HepG2 (cell line): ENCODE results near the gene BCCIP. TPM values are rescaled to one million over a fixed set of nuclear protein-coding genes. Genes with fewer than 3 reads are reported as not detected.

Experiments used
- CBX2 ChIP-seq, 2 experiments: fragments of 200-600 bp in 1 of 2; sonication (generic); formaldehyde crosslinking in 1 of 2; IDR thresholded peaks; 2 replicates each; pipeline versions ENCODE4 v1.7.0 to v1.8.1; 2018 to 2022; ENCODE audit warnings: low read depth in 2 of 2, low read length in 1 of 2, mild to moderate bottlenecking in 1 of 2, missing genetic modification reagents in 1 of 2
- CCDC6 ChIP-seq: sonication (generic); formaldehyde crosslinking; IDR thresholded peaks from 2 replicates; pipeline ENCODE4 v1.8.1; 2022; ENCODE audit warnings: mild to moderate bottlenecking, missing genetic modification reagents, moderate library complexity
- MED13 ChIP-seq: sonication (generic); formaldehyde crosslinking; IDR thresholded peaks from 2 replicates; pipeline ENCODE4 v1.5.0; 2020; ENCODE audit warnings: missing genetic modification reagents
- MYC ChIP-seq: sonication (generic); formaldehyde crosslinking; IDR thresholded peaks from 2 replicates; pipeline ENCODE4 v1.9.0; 2021; ENCODE audit warnings: missing genetic modification reagents, borderline replicate concordance
- NFKB2 ChIP-seq: sonication (generic); formaldehyde crosslinking; IDR thresholded peaks from 2 replicates; pipeline ENCODE4 v1.4.0; 2020; ENCODE audit warnings: missing genetic modification reagents, borderline replicate concordance
- NONO ChIP-seq, 2 experiments: fragments of 450-650 bp in 1 of 2; sonication (generic) in 1 of 2; formaldehyde crosslinking in 1 of 2; IDR thresholded peaks in 1 of 2; conservative IDR thresholded peaks in 1 of 2; 2 replicates each; pipeline versions ENCODE4 v1.6.1 to v1.8.0; 2017 to 2022; ENCODE audit warnings: mild to moderate bottlenecking in 1 of 2, missing genetic modification reagents in 1 of 2, moderate library complexity in 1 of 2
- POLR2AphosphoS5 ChIP-seq: IDR thresholded peaks from 2 replicates; pipeline ENCODE4 v1.6.1; 2012; ENCODE audit warnings: low read depth, low read length
- RCOR2 ChIP-seq: IDR thresholded peaks from 2 replicates; pipeline ENCODE4 v1.6.1; 2016; ENCODE audit warnings: missing biosample characterization, missing genetic modification reagents
- SP140L ChIP-seq: sonication (generic); formaldehyde crosslinking; IDR thresholded peaks from 2 replicates; pipeline ENCODE4 v1.4.0; 2020; ENCODE audit warnings: missing genetic modification reagents, borderline replicate concordance
- TFE3 ChIP-seq: IDR thresholded peaks from 2 replicates; pipeline ENCODE4 v1.6.1; 2016
- ZNF275 ChIP-seq: sonication (generic); formaldehyde crosslinking; IDR thresholded peaks from 2 replicates; pipeline ENCODE4 v1.8.0; 2022; ENCODE audit warnings: missing genetic modification reagents, mild to moderate bottlenecking, inconsistent platforms, borderline replicate concordance
- ZNF546 ChIP-seq: sonication (generic); formaldehyde crosslinking; conservative IDR thresholded peaks from 2 replicates; pipeline ENCODE4 v1.8.1; 2023; ENCODE audit warnings: mild to moderate bottlenecking, missing genetic modification reagents
- ZNF691 ChIP-seq: sonication (generic); formaldehyde crosslinking; IDR thresholded peaks from 2 replicates; pipeline ENCODE4 v1.4.0; 2020; ENCODE audit warnings: missing genetic modification reagents, low read depth, mild to moderate bottlenecking, borderline replicate concordance
- ZNF83 ChIP-seq: sonication (generic); formaldehyde crosslinking; IDR thresholded peaks from 2 replicates; pipeline ENCODE4 v1.4.0; 2020; ENCODE audit warnings: missing genetic modification reagents, mild to moderate bottlenecking, borderline replicate concordance
- polyA plus RNA-seq, 8 experiments: library from polyadenylated mRNA; depleted of rRNA in 3 of 8; stranded (reverse) in 7 of 8; unstranded in 1 of 8; fragments of >200 nt; fragmentation: Illumina TruSeq in 4 of 8; extraction: Trizol in 4 of 8; gene quantifications; 2 replicates each; pipeline versions ENCODE4 v1.2.1 to v1.2.3, GENCODE V29; 2011 to 2016; ENCODE audit warnings: low read depth in 4 of 8, missing spikeins in 1 of 8, mixed read lengths in 1 of 8; ENCODE audit not compliant: insufficient read depth in 1 of 8
- total RNA-seq, 5 experiments: library from RNA; depleted of rRNA; stranded (reverse); fragments of >200 nt; fragmentation: Illumina TruSeq; extraction: Trizol; gene quantifications; 2 replicates each; pipeline ENCODE4 v1.2.3, GENCODE V29; 2016; ENCODE audit warnings: low read depth in 1 of 5
- TF ChIP-seq, protein P1 (sequence below): sonication (generic); formaldehyde crosslinking; IDR thresholded peaks from 2 replicates; pipeline ENCODE4 v1.5.0; 2020; ENCODE audit warnings: mild to moderate bottlenecking, low read depth, missing genetic modification reagents, borderline replicate concordance
- TF ChIP-seq, protein P2 (sequence below): IDR thresholded peaks from 2 replicates; pipeline ENCODE4 v1.6.1; 2016; ENCODE audit warnings: missing compliant biosample characterization, missing genetic modification reagents, borderline replicate concordance

The BCCIP gene
- total and polyA plus RNA-seq, 2 of the 13 experiments (the other 11 are each of a cell fraction or from before 2014, with no cell fraction given) = 37.0 to 132 TPM

DNA sequence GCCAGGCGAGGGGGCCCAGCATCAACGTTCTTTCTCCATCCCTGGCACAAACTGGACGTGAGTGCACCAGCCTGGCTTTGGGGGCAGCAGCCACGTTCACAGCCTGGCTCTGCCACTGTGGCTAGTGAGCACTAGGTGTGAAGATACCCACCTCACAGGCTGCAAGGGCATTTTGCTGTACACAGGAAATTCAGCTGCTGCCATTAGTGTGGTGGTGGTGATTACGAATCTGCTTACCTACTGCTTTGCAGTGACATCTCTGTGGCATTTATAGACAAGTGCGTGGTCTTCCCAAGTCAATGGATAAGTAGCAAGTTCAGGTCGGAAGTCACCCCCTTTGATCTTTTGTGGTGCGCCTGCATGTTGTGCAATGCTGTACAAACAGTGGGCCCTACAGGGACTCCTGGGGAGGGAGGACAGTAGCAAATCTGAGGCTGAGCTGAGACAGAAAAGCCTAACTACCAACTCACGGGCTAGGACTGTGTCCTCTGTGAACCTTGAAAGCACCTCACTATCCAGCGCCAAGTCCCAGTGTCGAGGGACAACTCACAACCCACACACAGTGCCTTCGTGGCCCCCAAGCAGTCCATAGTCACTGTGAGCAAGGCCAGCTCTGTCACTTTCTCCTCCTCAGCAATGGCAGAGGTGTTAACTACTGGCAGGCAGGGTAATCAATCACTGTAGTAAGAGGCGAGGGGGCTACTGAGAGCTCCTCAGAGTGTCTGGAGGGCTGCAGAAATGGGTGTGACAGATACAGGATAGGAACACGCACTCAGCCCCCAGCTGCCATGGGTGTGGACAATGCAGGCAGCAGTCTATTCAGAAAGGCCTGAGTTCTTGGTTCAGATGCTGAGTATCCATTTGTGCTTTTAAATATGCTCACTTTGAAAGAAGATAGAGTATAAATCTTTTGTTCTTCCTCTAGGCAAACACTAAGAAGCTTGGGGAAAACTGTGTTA, 30.7 kb upstream of the BCCIP start (continued):
- TF ChIP-seq, protein P1, sequence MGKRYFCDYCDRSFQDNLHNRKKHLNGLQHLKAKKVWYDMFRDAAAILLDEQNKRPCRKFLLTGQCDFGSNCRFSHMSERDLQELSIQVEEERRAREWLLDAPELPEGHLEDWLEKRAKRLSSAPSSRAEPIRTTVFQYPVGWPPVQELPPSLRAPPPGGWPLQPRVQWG (CRISPR knock-in tag) = no peak
- TF ChIP-seq NONO (IDR thresholded peaks at IDR 0.05) (no peak), NONO (CRISPR knock-in tag; conservative IDR thresholded peaks at IDR 0.05) (peak; percentile 96), ZNF691 (CRISPR knock-in tag) (peak; percentile 63; the same call in 1 of the 2 replicates), RCOR2 (CRISPR knock-in tag) (peak; percentile 92), ZNF275 (CRISPR knock-in tag) (peak; percentile 68; the same call in 1 of the 2 replicates), CBX2 (IDR thresholded peaks at IDR 0.05; ENCODE audit: low read depth, low read length) (no peak), CBX2 (CRISPR knock-in tag; IDR thresholded peaks at IDR 0.05; ENCODE audit: low read depth) (no peak), ZNF546 (0 out of 2 replicates have a peak, but pooled peaks have one; percentile 38), NFKB2 (CRISPR knock-in tag) (no peak; the same call in 1 of the 2 replicates), MED13 (CRISPR knock-in tag) (no peak), ZNF83 (no peak), POLR2AphosphoS5 (no peak), CCDC6 (peak; percentile 78; the same call in 1 of the 2 replicates), TFE3 (CRISPR knock-in tag) (peak; percentile 69), MYC (CRISPR knock-in tag) (peak; percentile 73; the same call in 1 of the 2 replicates), SP140L (CRISPR knock-in tag) (no peak)
- TF ChIP-seq, protein P2, sequence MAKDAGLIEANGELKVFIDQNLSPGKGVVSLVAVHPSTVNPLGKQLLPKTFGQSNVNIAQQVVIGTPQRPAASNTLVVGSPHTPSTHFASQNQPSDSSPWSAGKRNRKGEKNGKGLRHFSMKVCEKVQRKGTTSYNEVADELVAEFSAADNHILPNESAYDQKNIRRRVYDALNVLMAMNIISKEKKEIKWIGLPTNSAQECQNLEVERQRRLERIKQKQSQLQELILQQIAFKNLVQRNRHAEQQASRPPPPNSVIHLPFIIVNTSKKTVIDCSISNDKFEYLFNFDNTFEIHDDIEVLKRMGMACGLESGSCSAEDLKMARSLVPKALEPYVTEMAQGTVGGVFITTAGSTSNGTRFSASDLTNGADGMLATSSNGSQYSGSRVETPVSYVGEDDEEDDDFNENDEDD = peak; percentile 27; the same call in 1 of the 2 replicates
